IMR-90 (cell line): Measurements from ENCODE around the gene AP2B1. TPM values are rescaled to one million over a fixed set of nuclear protein-coding genes. Genes with fewer than 3 reads are reported as not detected.

Experiments used
- ATAC-seq: fragments of 200-7000 bp; cut with Tn5 transposase; 2 replicates; pipeline ENCODE4 v1.9.1; 2020; ENCODE audit warnings: low read depth, mild to moderate bottlenecking, moderate library complexity
- BruUV-seq: library from RNA; stranded (reverse); fragments of 400-500 nt; replicated peaks from 2 replicates; lab custom pipeline; 2021; lab: Mats Ljungman, UMichigan
- CTCF ChIA-PET: fragments of 300-600 bp; formaldehyde crosslinking; extraction: SDS; loops from one replicate; lab custom pipeline; 2021; ENCODE audit warnings: antibody characterized with exemption; lab: Yijun Ruan, JAX
- POLR2A ChIA-PET: fragments of 300-600 bp; sonication (Branson Sonifier 250); formaldehyde crosslinking; loops from one replicate; lab custom pipeline; 2022; ENCODE audit warnings: antibody characterized with exemption; ENCODE audit not compliant: unreplicated experiment; lab: Charles Lee
- DNase-seq: peaks from one replicate; pipeline ENCODE4 v3.0.0; 2013
- H2AFZ ChIP-seq: replicated peaks from 2 replicates; pipeline ENCODE3; 2013; ENCODE audit warnings: low read length, mild to moderate bottlenecking; ENCODE audit not compliant: poor library complexity
- H2AK5ac ChIP-seq: 2 replicates; pipeline ENCODE4 v1.6.1; 2013; ENCODE audit warnings: low read depth, low read length, inconsistent platforms
- H2AK9ac ChIP-seq: replicated peaks from 2 replicates; pipeline ENCODE3; 2013; ENCODE audit warnings: mild to moderate bottlenecking, low read depth, low read length, moderate library complexity; ENCODE audit not compliant: poor library complexity
- H2BK120ac ChIP-seq: 2 replicates; pipeline ENCODE4 v1.6.1; 2013; ENCODE audit warnings: low read depth, low read length, inconsistent platforms
- H2BK15ac ChIP-seq: 3 replicates; pipeline ENCODE4 v1.6.1; 2013; ENCODE audit warnings: low read depth, low read length, inconsistent platforms
- H2BK20ac ChIP-seq: 2 replicates; pipeline ENCODE4 v1.6.1; 2013; ENCODE audit warnings: low read depth, mild to moderate bottlenecking, inconsistent platforms, low read length, moderate library complexity
- H2BK5ac ChIP-seq: 2 replicates; pipeline ENCODE4 v1.6.1; 2013; ENCODE audit warnings: mild to moderate bottlenecking, low read depth, low read length, inconsistent platforms; ENCODE audit not compliant: poor library complexity, severe bottlenecking
- H3K14ac ChIP-seq: replicated peaks from 2 replicates; pipeline ENCODE4 v1.6.1; 2013; ENCODE audit warnings: low read depth, low read length, inconsistent platforms
- H3K18ac ChIP-seq: 2 replicates; pipeline ENCODE4 v1.6.1; 2013; ENCODE audit warnings: low read depth, low read length, control low read depth
- H3K23ac ChIP-seq: 2 replicates; pipeline ENCODE4 v1.6.1; 2013; ENCODE audit warnings: low read depth, low read length, inconsistent platforms
- H3K27ac ChIP-seq: 2 replicates; pipeline ENCODE4 v1.5.1; 2013; ENCODE audit warnings: mild to moderate bottlenecking, control low read depth, low read length; ENCODE audit not compliant: insufficient read depth
- H3K27me3 ChIP-seq: 2 replicates; pipeline ENCODE4 v1.6.1; 2013; ENCODE audit warnings: low read length; ENCODE audit not compliant: control insufficient read depth, insufficient read depth
- H3K36me3 ChIP-seq: 2 replicates; pipeline ENCODE4 v1.6.1; 2013; ENCODE audit warnings: low read length, mixed read lengths; ENCODE audit not compliant: control insufficient read depth, insufficient read depth
- H3K4ac ChIP-seq: 2 replicates; pipeline ENCODE4 v1.6.1; 2013; ENCODE audit warnings: low read depth, low read length, inconsistent platforms
- H3K4me1 ChIP-seq: 2 replicates; pipeline ENCODE4 v1.6.1; 2013; ENCODE audit warnings: low read length, mixed read lengths; ENCODE audit not compliant: control insufficient read depth, insufficient read depth
- H3K4me2 ChIP-seq: 2 replicates; pipeline ENCODE4 v1.6.1; 2013; ENCODE audit warnings: low read depth, mild to moderate bottlenecking, control low read depth, low read length, moderate library complexity
- H3K4me3 ChIP-seq: 2 replicates; pipeline ENCODE4 v1.5.1; 2013; ENCODE audit warnings: low read depth, mild to moderate bottlenecking, control low read depth, low read length, moderate library complexity; ENCODE audit not compliant: insufficient read depth
- H3K56ac ChIP-seq: 2 replicates; pipeline ENCODE4 v1.6.1; 2013; ENCODE audit warnings: low read length, inconsistent platforms; ENCODE audit not compliant: insufficient read depth; ENCODE audit errors: extremely low read depth
- H3K79me1 ChIP-seq, 2 experiments: 2 replicates each; pipeline ENCODE4 v1.6.1; 2013; ENCODE audit warnings: low read length in 2 of 2, inconsistent platforms in 1 of 2, low read depth in 1 of 2
- H3K9ac ChIP-seq: 2 replicates; pipeline ENCODE4 v1.6.1; 2013; ENCODE audit warnings: low read depth, low read length, control low read depth
- H3K9me1 ChIP-seq: 2 replicates; pipeline ENCODE4 v1.6.1; 2013; ENCODE audit warnings: low read length, inconsistent platforms; ENCODE audit not compliant: insufficient read depth
- H3K9me3 ChIP-seq: 2 replicates; pipeline ENCODE4 v1.6.1; 2013; ENCODE audit warnings: low read length; ENCODE audit not compliant: control insufficient read depth, insufficient read depth
- H4K20me1 ChIP-seq: 2 replicates; pipeline ENCODE4 v1.6.1; 2013; ENCODE audit warnings: low read length, inconsistent platforms; ENCODE audit not compliant: insufficient read depth
- H4K5ac ChIP-seq: 2 replicates; pipeline ENCODE4 v1.6.1; 2013; ENCODE audit warnings: mild to moderate bottlenecking, low read depth, low read length, control low read depth
- H4K8ac ChIP-seq, 2 experiments: 2 replicates each; pipeline ENCODE4 v1.6.1; 2013; ENCODE audit warnings: low read depth in 2 of 2, low read length in 2 of 2, control low read depth in 1 of 2, inconsistent platforms in 1 of 2
- H4K91ac ChIP-seq: 2 replicates; pipeline ENCODE4 v1.6.1; 2013; ENCODE audit warnings: low read depth, low read length, inconsistent platforms; ENCODE audit not compliant: insufficient read depth
- CEBPB ChIP-seq: IDR thresholded peaks from 2 replicates; pipeline ENCODE4 v1.6.1; 2012; ENCODE audit warnings: low read depth, low read length, improper control_type of control experiment
- CHD1 ChIP-seq: IDR thresholded peaks from 2 replicates; pipeline ENCODE4 v1.6.1; 2012; ENCODE audit warnings: low read depth, low read length, improper control_type of control experiment
- FOS ChIP-seq: fragments of 150-350 bp; IDR thresholded peaks from 2 replicates; pipeline ENCODE4 v1.6.1; 2016; ENCODE audit warnings: low read depth, low read length
- RAD21 ChIP-seq: IDR thresholded peaks from 2 replicates; pipeline ENCODE4 v1.6.1; 2012; ENCODE audit warnings: low read length, improper control_type of control experiment
- RFX5 ChIP-seq: IDR thresholded peaks from 2 replicates; pipeline ENCODE4 v1.8.0; 2012; ENCODE audit warnings: low read depth, mild to moderate bottlenecking, low read length, moderate library complexity
- WGBS, 2 experiments: methylation state at CpG; one replicate each; pipeline versions ENCODE4 v1.1.5 to v1.1.7; 2013; ENCODE audit warnings: missing lambda C conversion rate in 2 of 2; ENCODE audit not compliant: insufficient read length in 1 of 2; ENCODE audit errors: extremely low coverage in 2 of 2; 5-methylcytosine and 5-hydroxymethylcytosine counted together
- dilution Hi-C: fragments of 300-500 bp; cut with HindIII; formaldehyde crosslinking; loops from one replicate; pipeline ENCODE4 v1.14.3; 2018; ENCODE audit warnings: low sequenced_read_pairs; ENCODE audit not compliant: unreplicated experiment
- in situ Hi-C: fragments of 300-500 bp; cut with MboI; formaldehyde crosslinking; loops from 3 replicates; pipeline ENCODE4 v1.14.3; 2019; ENCODE audit warnings: low sequenced_read_pairs, inconsistent platforms, mixed read lengths
- intact Hi-C: fragments of 100-400 bp; cut with micrococcal nuclease; formaldehyde crosslinking; loops from 2 replicates; pipeline ENCODE4 v1.10.0; 2022
- polyA plus RNA-seq, 3 experiments: library from polyadenylated mRNA; depleted of rRNA; stranded (reverse); fragments of >200 nt; gene quantifications; 2 replicates each; pipeline ENCODE4 v1.2.3, GENCODE V29; 2012; ENCODE audit warnings: low replicate concordance in 1 of 3
- total RNA-seq: library from RNA; depleted of rRNA; stranded (reverse); fragments of >200 nt; gene quantifications from 2 replicates; pipeline ENCODE4 v1.2.3, GENCODE V29; 2012
- TF ChIP-seq, protein P1 (sequence below): fragments of 150-350 bp; IDR thresholded peaks from 2 replicates; pipeline ENCODE4 v1.6.1; 2017; ENCODE audit warnings: mild to moderate bottlenecking, antibody characterized with exemption, low read length, low read depth

AP2B1 gene
- total and polyA plus RNA-seq, 2 of the 4 experiments (the other 2 are of a cell fraction): 102 to 125 TPM

DNA sequence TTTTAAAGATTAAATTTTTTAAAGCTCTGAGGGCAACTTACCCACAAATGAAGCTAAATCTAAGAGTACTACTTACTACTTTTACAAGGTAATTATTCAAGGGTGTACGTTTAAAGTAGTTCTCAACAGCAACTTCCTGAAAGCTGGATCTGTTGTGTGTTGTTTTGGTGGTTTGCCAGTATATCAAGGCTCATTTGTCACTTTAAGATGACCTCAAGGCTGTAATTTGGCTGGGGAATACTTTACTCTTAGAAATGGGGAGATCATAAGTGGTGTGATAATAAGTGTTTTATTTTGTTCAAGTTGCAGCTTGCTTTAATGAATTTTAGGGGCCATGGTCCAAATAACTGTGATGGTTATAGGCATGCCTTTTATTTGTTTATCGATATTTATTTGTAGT lies 30.4 kb downstream of the AP2B1 start:
- Histone ChIP-seq H3K27me3 (no peaks in the 10 kb centered on the region), H3K14ac (no peak overlapping the region), H3K18ac (no peak overlapping the region), H2AK5ac (no peak overlapping the region), H3K4me1 (no peaks in the 10 kb centered on the region), H4K20me1 (peaks cover 7% of the 10 kb centered on the region; the same call in 1 of the 2 replicates), H3K56ac (no peak overlapping the region), H3K23ac (no peak overlapping the region), H2BK15ac (no peak overlapping the region), H3K9ac (no peak overlapping the region), H4K8ac (no peak overlapping the region), H3K4me2 (no peak overlapping the region), H3K4ac (no peak overlapping the region), H3K9me3 (no peaks in the 10 kb centered on the region), H3K4me3 (no peak overlapping the region), H2BK5ac (no peak overlapping the region), H2BK20ac (no peak overlapping the region), H3K79me1 (peaks cover 9 to 34% of the 10 kb centered on the region in 2 experiments; a peak in 3 of 4 replicates), H3K9me1 (no peaks in the 10 kb centered on the region), H2AK9ac (no peak overlapping the region), H3K27ac (no peak overlapping the region), H3K36me3 (peaks cover 10% of the 10 kb centered on the region), H4K5ac (no peak overlapping the region), H2BK120ac (no peak overlapping the region), H2AFZ (no peak overlapping the region), H4K91ac (no peak overlapping the region)
- CTCF ChIA-PET: interaction anchor here (1.3 kb wide), 1 partner anchor 9 kb away, joined by 3 read pairs; no protein-coding TSS in a partner anchor
- DNase-seq (no peak), ATAC-seq (no peak)
- dilution Hi-C loops: no loop called here
- TF ChIP-seq, protein P1, sequence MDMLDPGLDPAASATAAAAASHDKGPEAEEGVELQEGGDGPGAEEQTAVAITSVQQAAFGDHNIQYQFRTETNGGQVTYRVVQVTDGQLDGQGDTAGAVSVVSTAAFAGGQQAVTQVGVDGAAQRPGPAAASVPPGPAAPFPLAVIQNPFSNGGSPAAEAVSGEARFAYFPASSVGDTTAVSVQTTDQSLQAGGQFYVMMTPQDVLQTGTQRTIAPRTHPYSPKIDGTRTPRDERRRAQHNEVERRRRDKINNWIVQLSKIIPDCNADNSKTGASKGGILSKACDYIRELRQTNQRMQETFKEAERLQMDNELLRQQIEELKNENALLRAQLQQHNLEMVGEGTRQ: no peak
- TF ChIP-seq RFX5: no peak
- TF ChIP-seq CEBPB: no peak
- TF ChIP-seq RAD21: no peak
- TF ChIP-seq CHD1: no peak
- no peak for TF ChIP-seq FOS
- intact Hi-C loops: no loop called here
- WGBS, 2 experiments: no CpG with 5 or more reads among the region's 2 CpGs
- BruUV-seq: no TSS peak
- in situ Hi-C loops: no loop called here
- POLR2A ChIA-PET: no interaction called here
